Measurements from ENCODE around the gene GEMIN2.

The GEMIN2 gene

GRCh38 chr14:39102969-39103957 lies 10.9 kb upstream of the GEMIN2 start, which contains the start of gene SEC23A (continued):
- peak; percentile 68 for TF ChIP-seq ZIC2 (tag by site-specific recombination; IDR thresholded peaks at IDR 0.05)
- TF ChIP-seq ZNF76 (tag by site-specific recombination; IDR thresholded peaks at IDR 0.05; ENCODE audit: borderline replicate concordance, low read depth): peak; percentile 49; the same call in 1 of the 2 replicates
- no peak for TF ChIP-seq ZFP3 (tag by site-specific recombination; IDR thresholded peaks at IDR 0.05; ENCODE audit: low read depth)
- TF ChIP-seq ZBTB21 (tag by site-specific recombination; IDR thresholded peaks at IDR 0.05): no peak
- no peak for TF ChIP-seq AEBP2 (tag by site-specific recombination; IDR thresholded peaks at IDR 0.05; ENCODE audit: borderline replicate concordance)
- TF ChIP-seq ZNF132 (tag by site-specific recombination; IDR thresholded peaks at IDR 0.05; ENCODE audit: borderline replicate concordance): no peak
- TF ChIP-seq ZNF114 (tag by site-specific recombination; IDR thresholded peaks at IDR 0.05): no peak
- peak; percentile 36 for TF ChIP-seq GLIS1 (tag by site-specific recombination; IDR thresholded peaks at IDR 0.05)
- TF ChIP-seq ZNF280C (tag by site-specific recombination; IDR thresholded peaks at IDR 0.05): no peak
- peak; percentile 88 for TF ChIP-seq ZNF335 (tag by site-specific recombination; conservative IDR thresholded peaks at IDR 0.05)
- TF ChIP-seq ZNF670 (tag by site-specific recombination; IDR thresholded peaks at IDR 0.05; ENCODE audit: low read depth): no peak
- peak; percentile 98 for TF ChIP-seq ZBTB11 (tag by site-specific recombination; conservative IDR thresholded peaks at IDR 0.05; ENCODE audit: low read depth)
- no peak for TF ChIP-seq PRDM6 (tag by site-specific recombination; IDR thresholded peaks at IDR 0.05)
- TF ChIP-seq HOXC10 (CRISPR knock-in tag; IDR thresholded peaks at IDR 0.05): no peak
- TF ChIP-seq OSR2 (tag by site-specific recombination; IDR thresholded peaks at IDR 0.05): no peak
- TF ChIP-seq ZNF24 (tag by site-specific recombination; IDR thresholded peaks at IDR 0.05): no peak
- no peak for TF ChIP-seq RBAK (tag by site-specific recombination; IDR thresholded peaks at IDR 0.05)
- TF ChIP-seq ZNF624 (tag by site-specific recombination; IDR thresholded peaks at IDR 0.05): no peak
- TF ChIP-seq ZNF302 (tag by site-specific recombination; IDR thresholded peaks at IDR 0.05; ENCODE audit: low read depth): no peak
- TF ChIP-seq ZNF121 (tag by site-specific recombination; IDR thresholded peaks at IDR 0.05): peak; percentile 90
- peak; percentile 50; the same call in 1 of the 2 replicates for TF ChIP-seq PRDM1 (tag by site-specific recombination; IDR thresholded peaks at IDR 0.05)
- no peak for TF ChIP-seq GFI1B (tag by site-specific recombination; IDR thresholded peaks at IDR 0.05)
- peak; percentile 39; the same call in 1 of the 2 replicates for TF ChIP-seq ZNF394 (tag by site-specific recombination; IDR thresholded peaks at IDR 0.05; ENCODE audit: borderline replicate concordance)
- TF ChIP-seq ZNF280D (tag by site-specific recombination; IDR thresholded peaks at IDR 0.05): no peak
- no peak for TF ChIP-seq ZNF704 (tag by site-specific recombination; IDR thresholded peaks at IDR 0.05)
- TF ChIP-seq ZNF585B (tag by site-specific recombination; IDR thresholded peaks at IDR 0.05): no peak

Data from HEK293 (cell line).